Gastrocnemius medialis (tissue), 4 donors: ENCODE data around the gene HOXC13.

Experiments
- CTCF ChIP-seq, 5 experiments: fragments of 450-650 bp in 3 of 5; fragments of 200-600 bp in 2 of 5; sonication (generic) in 2 of 5; IDR thresholded peaks in 4 of 5; conservative IDR thresholded peaks in 1 of 5; 1 replicate in 4 of 5; 2 replicates in 1 of 5; pipeline ENCODE4 v1.5.1; 2016 to 2019; ENCODE audit warnings: antibody characterized with exemption in 5 of 5, mild to moderate bottlenecking in 3 of 5, moderate library complexity in 3 of 5
- POLR2A ChIP-seq, 2 donors: fragments of 450-650 bp; IDR thresholded peaks; one replicate each; pipeline ENCODE4 v1.6.1; 2017; ENCODE audit warnings: antibody characterized with exemption in 2 of 2, mild to moderate bottlenecking in 2 of 2, moderate library complexity in 2 of 2

- TF ChIP-seq POLR2A (IDR thresholded peaks at IDR 0.05) (no peak), CTCF (IDR thresholded peaks at IDR 0.05 in 4 of 5, conservative IDR thresholded peaks at IDR 0.05 in 1 of 5) (no peak)
Measured at GRCh38 chr12:53916788-53917655, 21.6 kb upstream of the HOXC13 start.
